Endodermal cell (in vitro differentiated cells): ENCODE results near the gene EIF4A2. TPM values are rescaled to one million over a fixed set of nuclear protein-coding genes. Genes with fewer than 3 reads are reported as not detected.

ENCODE experiments used
- DNase-seq: peaks from one replicate; pipeline ENCODE4 v3.0.0-alpha.2; 2017
- H3K27ac ChIP-seq: 2 replicates; pipeline ENCODE4 v1.5.1; 2013; ENCODE audit warnings: mild to moderate bottlenecking, low read depth, low read length, moderate library complexity
- H3K27me3 ChIP-seq: 2 replicates; pipeline ENCODE4 v1.6.1; 2013; ENCODE audit warnings: mild to moderate bottlenecking, low read length, moderate library complexity; ENCODE audit not compliant: insufficient read depth, control insufficient read depth, poor library complexity, severe bottlenecking
- H3K36me3 ChIP-seq: 2 replicates; pipeline ENCODE4 v1.7.0; 2013; ENCODE audit warnings: mild to moderate bottlenecking, low read length, moderate library complexity; ENCODE audit not compliant: control insufficient read depth, insufficient read depth
- H3K4me1 ChIP-seq: one replicate; pipeline ENCODE4 v1.7.0; 2013; ENCODE audit warnings: low read length; ENCODE audit not compliant: control insufficient read depth, insufficient read depth
- H3K4me3 ChIP-seq: 2 replicates; pipeline ENCODE4 v1.5.1; 2013; ENCODE audit warnings: mild to moderate bottlenecking, low read length, moderate library complexity
- H3K9ac ChIP-seq: 2 replicates; pipeline ENCODE4 v1.6.1; 2013; ENCODE audit warnings: mild to moderate bottlenecking, low read length, moderate library complexity; ENCODE audit not compliant: poor library complexity, severe bottlenecking; ENCODE audit errors: extremely low read depth
- H3K9me3 ChIP-seq: 2 replicates; pipeline ENCODE4 v1.6.1; 2013; ENCODE audit warnings: mild to moderate bottlenecking, low read length, moderate library complexity; ENCODE audit not compliant: control insufficient read depth
- H3K27ac Mint-ChIP-seq: 2 replicates; pipeline ENCODE4 v1.8.0; 2020; ENCODE audit warnings: mixed read lengths
- H3K27me3 Mint-ChIP-seq: 2 replicates; pipeline ENCODE4 v1.8.0; 2021; ENCODE audit warnings: mild to moderate bottlenecking, mixed read lengths; ENCODE audit not compliant: insufficient read depth
- H3K36me3 Mint-ChIP-seq: 2 replicates; pipeline ENCODE4 v1.8.0; 2020; ENCODE audit warnings: low read depth, mixed read lengths
- H3K4me1 Mint-ChIP-seq: 2 replicates; pipeline ENCODE4 v1.8.0; 2020; ENCODE audit warnings: mixed read lengths
- H3K4me3 Mint-ChIP-seq: 2 replicates; pipeline ENCODE4 v1.8.0; 2020; ENCODE audit warnings: mild to moderate bottlenecking, moderate library complexity, mixed read lengths
- H3K9me3 Mint-ChIP-seq: 2 replicates; pipeline ENCODE4 v1.8.0; 2020; ENCODE audit warnings: mild to moderate bottlenecking, mixed read lengths
- WGBS, 2 experiments: methylation state at CpG; one replicate each; pipeline versions ENCODE4 v1.1.5 to v1.1.7; 2013; ENCODE audit warnings: missing lambda C conversion rate in 2 of 2, mixed read lengths in 1 of 2; ENCODE audit not compliant: insufficient coverage in 1 of 2, insufficient read length in 1 of 2; 5-methylcytosine and 5-hydroxymethylcytosine counted together
- total RNA-seq, 2 donors: library from RNA; stranded (reverse); fragmentation: NEBNext Ultra II Directional in 1 of 2; extraction: Animal tissue kit (Norgen Biotek cat#: 25700) in 1 of 2; gene quantifications; 2 replicates in 1 of 2; 3 replicates in 1 of 2; pipeline ENCODE4 v1.2.1, GENCODE V29; 2021
- TF ChIP-seq, protein P1 (sequence below): fragments of 200-600 bp; sonication (generic); conservative IDR thresholded peaks from 2 replicates; pipeline ENCODE4 v1.5.0; 2021; ENCODE audit warnings: antibody characterized with exemption, mild to moderate bottlenecking

The EIF4A2 gene
- total RNA-seq, 2 donors from 2014 or later: 329 TPM

GRCh38 chr3:186785495-186786018 is 2.2 kb downstream of the EIF4A2 start:
- Mint-ChIP-seq H3K27me3 (peaks cover 10% of the 10 kb centered on the region), H3K4me1 (peaks cover 26% of the 10 kb centered on the region), H3K9me3 (no peaks in the 10 kb centered on the region), H3K4me3 (peak overlapping the region; percentile 99), H3K27ac (no peak overlapping the region), H3K36me3 (peaks cover 57% of the 10 kb centered on the region)
- no peaks in the 10 kb centered on the region for H3K4me1 ChIP-seq
- no peaks in the 10 kb centered on the region for H3K27me3 ChIP-seq
- H3K4me3 ChIP-seq: peak overlapping the region; percentile 94
- H3K27ac ChIP-seq: peak overlapping the region; percentile 52
- H3K36me3 ChIP-seq: peaks cover 66% of the 10 kb centered on the region
- 42 to 53% methylated on average over 5 to 6 of the region's 7 CpGs for WGBS, 2 experiments
- no peak for DNase-seq
- no peaks in the 10 kb centered on the region for H3K9me3 ChIP-seq
- peak overlapping the region; percentile 100 for H3K9ac ChIP-seq
- TF ChIP-seq, protein P1, sequence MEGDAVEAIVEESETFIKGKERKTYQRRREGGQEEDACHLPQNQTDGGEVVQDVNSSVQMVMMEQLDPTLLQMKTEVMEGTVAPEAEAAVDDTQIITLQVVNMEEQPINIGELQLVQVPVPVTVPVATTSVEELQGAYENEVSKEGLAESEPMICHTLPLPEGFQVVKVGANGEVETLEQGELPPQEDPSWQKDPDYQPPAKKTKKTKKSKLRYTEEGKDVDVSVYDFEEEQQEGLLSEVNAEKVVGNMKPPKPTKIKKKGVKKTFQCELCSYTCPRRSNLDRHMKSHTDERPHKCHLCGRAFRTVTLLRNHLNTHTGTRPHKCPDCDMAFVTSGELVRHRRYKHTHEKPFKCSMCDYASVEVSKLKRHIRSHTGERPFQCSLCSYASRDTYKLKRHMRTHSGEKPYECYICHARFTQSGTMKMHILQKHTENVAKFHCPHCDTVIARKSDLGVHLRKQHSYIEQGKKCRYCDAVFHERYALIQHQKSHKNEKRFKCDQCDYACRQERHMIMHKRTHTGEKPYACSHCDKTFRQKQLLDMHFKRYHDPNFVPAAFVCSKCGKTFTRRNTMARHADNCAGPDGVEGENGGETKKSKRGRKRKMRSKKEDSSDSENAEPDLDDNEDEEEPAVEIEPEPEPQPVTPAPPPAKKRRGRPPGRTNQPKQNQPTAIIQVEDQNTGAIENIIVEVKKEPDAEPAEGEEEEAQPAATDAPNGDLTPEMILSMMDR: no peak

DNA sequence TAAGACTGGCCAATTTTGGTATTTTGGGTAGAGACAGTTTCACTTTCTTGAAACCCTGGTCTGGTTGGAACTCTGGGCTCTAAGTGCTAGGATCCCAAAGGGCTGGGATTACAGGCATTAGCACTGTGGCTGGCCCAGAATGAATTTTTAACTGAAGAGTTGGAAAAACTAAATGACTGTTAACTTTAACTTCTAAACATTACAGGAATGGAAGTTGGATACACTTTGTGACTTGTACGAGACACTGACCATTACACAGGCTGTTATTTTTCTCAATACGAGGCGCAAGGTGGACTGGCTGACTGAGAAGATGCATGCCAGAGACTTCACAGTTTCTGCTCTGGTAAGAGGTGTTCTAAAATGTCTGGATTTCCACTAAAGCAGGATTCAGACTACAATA is 3.5 kb downstream of the EIF4A2 start:
- H3K4me3 Mint-ChIP-seq: peak overlapping the region; percentile 99
- H3K4me1 Mint-ChIP-seq: peaks cover 21% of the 10 kb centered on the region
- peaks cover 4% of the 10 kb centered on the region for H3K27me3 Mint-ChIP-seq
- Histone ChIP-seq H3K27me3 (no peaks in the 10 kb centered on the region), H3K4me3 (peak overlapping the region; percentile 94), H3K9ac (peak overlapping the region; percentile 100), H3K27ac (no peak overlapping the region), H3K36me3 (peaks cover 72% of the 10 kb centered on the region), H3K4me1 (no peaks in the 10 kb centered on the region), H3K9me3 (no peaks in the 10 kb centered on the region)
- no peak for DNase-seq
- WGBS, 2 experiments: 96 to 100% methylated on average over 3 of the region's 3 CpGs
- TF ChIP-seq, protein P1: no peak
- H3K36me3 Mint-ChIP-seq: peaks cover 63% of the 10 kb centered on the region
- H3K27ac Mint-ChIP-seq: peak overlapping the region; percentile 78
- H3K9me3 Mint-ChIP-seq: no peaks in the 10 kb centered on the region

GRCh38 chr3:186787642-186788481 is 4.5 kb downstream of the EIF4A2 start:
- TF ChIP-seq, protein P1: no peak
- H3K4me1 Mint-ChIP-seq: peaks cover 15% of the 10 kb centered on the region
- Histone ChIP-seq H3K36me3 (peaks cover 81% of the 10 kb centered on the region), H3K27me3 (no peaks in the 10 kb centered on the region), H3K4me1 (no peaks in the 10 kb centered on the region), H3K4me3 (peak overlapping the region; percentile 94), H3K27ac (no peak overlapping the region), H3K9me3 (no peaks in the 10 kb centered on the region), H3K9ac (peak overlapping the region; percentile 100)
- peaks cover 71% of the 10 kb centered on the region for H3K36me3 Mint-ChIP-seq
- H3K27ac Mint-ChIP-seq: peak overlapping the region; percentile 17
- H3K9me3 Mint-ChIP-seq: no peaks in the 10 kb centered on the region
- DNase-seq: no peak
- H3K27me3 Mint-ChIP-seq: no peaks in the 10 kb centered on the region
- peak overlapping the region; percentile 99 for H3K4me3 Mint-ChIP-seq
- 93 to 96% methylated on average over 14 to 15 of the region's 15 CpGs for WGBS, 2 experiments
